GM20431 (cell line): ENCODE data around the gene RHOT1.
"Not testable (repeated sequence)": the region's sequence is repeated elsewhere in the genome, so short reads cannot be mapped to it uniquely, and the experiment has no call there.

Source experiments
- in situ Hi-C: fragments of 300-500 bp; cut with MseI, MboI; formaldehyde crosslinking; loops from one replicate; pipeline ENCODE4 v1.15.0; 2020; ENCODE audit warnings: low sequenced_read_pairs; ENCODE audit not compliant: unreplicated experiment

The RHOT1 gene

GRCh38 chr17:32211671-32212070 lies 69.4 kb downstream of the RHOT1 start:
- in situ Hi-C loops, result no loop called here

DNA sequence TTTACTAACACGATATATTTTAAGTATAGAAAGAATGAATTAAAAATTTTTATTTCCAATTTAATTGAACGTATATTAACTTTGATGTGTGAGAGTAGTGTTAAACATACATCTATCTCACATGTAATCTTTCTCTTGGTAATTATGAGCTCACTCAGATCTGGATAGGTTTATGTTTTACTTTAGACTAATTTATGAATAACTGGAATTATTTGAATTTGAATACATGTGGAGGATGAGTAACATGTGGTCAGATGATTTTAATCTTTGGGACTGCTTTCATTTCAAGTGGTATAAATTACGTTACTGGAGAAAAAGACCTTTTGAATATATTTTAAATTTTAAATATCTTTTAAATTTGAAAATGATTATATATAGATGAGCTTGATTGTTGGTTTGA lies 73.4 kb downstream of the RHOT1 start:
- in situ Hi-C loops, result no loop called here

DNA sequence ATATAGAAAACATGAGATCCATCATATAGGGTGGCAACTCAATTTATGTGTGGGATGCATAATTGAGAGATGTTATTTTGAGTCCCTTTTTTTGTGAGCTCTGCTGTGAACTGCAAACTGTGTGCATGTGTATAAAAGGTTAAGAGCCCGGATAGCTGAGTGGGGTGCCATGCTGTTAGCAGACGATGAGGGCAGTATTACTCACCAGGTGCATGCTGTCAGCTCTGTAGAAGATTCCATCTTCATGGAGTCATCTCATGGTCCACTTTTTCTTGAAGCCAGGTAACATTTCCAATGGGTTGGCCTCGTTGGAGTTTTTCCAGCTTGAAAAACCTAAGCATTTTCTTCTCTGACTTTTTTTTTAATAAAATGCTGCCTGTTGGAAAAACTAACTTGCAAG lies 80.3 kb downstream of the RHOT1 start:
- in situ Hi-C loops, result no loop called here

GRCh38 chr17:32223703-32224102 lies 81.4 kb downstream of the RHOT1 start:
- in situ Hi-C loops, result no loop called here

GRCh38 chr17:32226886-32227285 lies 84.6 kb downstream of the RHOT1 start:
- in situ Hi-C loops, result no loop called here

- in situ Hi-C loops, result no loop called here
Observed at GRCh38 chr17:32227910-32228309, 85.6 kb downstream of the RHOT1 start.

GRCh38 chr17:32235588-32235987 lies 93.3 kb downstream of the RHOT1 start:
- in situ Hi-C loops, result no loop called here

GRCh38 chr17:32239456-32239855 lies 97.2 kb downstream of the RHOT1 start:
- in situ Hi-C loops, result no loop called here

DNA sequence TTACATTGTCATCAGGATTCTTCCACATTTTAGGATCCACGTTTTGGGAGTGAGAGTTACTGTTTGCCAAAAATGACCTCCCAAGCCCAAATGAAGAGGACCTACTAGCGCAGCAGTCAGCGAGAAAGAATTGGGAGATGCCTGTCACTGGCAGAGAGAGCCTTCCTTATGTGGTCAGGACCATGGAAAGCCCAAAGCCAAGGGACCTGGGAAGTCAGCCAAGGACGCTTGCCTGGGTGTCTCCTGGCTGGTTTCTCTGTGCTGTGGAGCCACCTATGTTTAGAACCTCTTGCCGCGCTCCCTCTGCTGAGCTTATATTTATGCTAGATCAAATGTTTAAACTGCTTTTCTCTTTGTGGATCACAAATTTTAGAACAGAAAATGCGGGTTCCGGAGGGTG lies 98.4 kb downstream of the RHOT1 start:
- in situ Hi-C loops, result loop anchor here (10.0 kb wide), 1 partner anchor 84 kb away; no protein-coding TSS in a partner anchor

DNA sequence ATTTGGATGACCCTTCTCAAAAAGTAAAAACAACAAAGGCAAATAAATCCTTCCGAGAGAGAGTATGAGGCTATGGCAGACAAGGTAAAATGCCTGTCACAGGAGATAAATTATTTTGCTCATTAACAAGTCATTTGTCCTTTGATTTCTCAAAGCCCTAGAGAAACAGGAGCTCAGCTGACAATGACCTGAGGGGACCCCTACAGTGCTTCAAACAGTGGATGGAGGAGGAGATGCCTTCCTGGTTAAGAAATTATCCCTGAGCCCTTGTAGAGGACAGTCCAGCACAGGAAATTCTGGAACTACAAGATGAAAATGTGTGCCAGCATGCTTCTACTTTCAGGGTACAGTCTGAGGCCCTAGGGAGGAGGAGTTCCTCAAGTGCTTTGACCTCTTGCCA lies 99.3 kb downstream of the RHOT1 start:
- in situ Hi-C loops, result loop anchor here (10.0 kb wide), 1 partner anchor 83 kb away; no protein-coding TSS in a partner anchor

DNA sequence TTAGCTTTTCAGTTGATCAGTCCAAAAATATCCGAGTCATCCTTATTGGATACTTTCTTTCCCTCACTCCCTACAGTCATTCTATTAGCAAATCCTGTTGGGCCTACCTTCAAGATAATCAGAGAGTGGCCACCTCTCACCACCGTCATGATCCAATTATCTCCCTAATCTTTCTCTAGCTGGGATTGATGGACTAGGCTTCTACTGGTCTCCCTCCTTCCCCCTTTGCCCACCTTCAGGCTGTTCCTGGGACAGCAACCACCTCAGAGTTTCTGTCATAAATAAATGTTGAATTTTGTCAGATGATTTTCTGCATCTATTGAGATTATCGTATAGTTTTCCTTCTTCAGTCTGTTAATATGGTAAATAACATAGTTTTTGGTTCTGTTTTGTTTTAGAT lies 107.2 kb downstream of the RHOT1 start:
- in situ Hi-C loops, result loop anchor here (10.0 kb wide), 1 partner anchor 75 kb away; no protein-coding TSS in a partner anchor

DNA sequence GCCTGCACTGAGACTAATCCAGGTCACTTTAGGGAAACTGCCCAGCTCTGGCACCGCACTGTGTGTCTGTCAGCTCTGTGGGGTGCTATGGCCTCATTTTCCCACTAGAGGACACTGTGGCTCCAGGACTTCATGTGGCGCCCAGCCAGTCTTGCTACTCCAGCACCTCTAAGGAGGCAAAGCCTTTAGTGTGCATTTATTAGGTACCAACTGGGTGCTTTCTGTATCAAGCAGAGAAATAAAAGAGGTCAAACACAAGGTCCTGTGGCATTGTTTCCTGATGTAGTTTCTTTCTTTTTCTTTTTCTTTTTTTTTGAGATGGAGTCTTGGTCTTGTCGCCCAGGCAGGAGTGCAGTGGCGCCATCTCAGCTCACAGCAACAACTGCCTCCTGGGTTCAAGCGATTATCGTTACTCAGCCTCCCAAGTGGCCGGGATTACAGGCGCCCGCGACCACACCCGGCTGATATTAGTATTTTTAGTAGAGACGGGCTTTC lies 110.9 kb downstream of the RHOT1 start:
- in situ Hi-C loops, result no loop called here

DNA sequence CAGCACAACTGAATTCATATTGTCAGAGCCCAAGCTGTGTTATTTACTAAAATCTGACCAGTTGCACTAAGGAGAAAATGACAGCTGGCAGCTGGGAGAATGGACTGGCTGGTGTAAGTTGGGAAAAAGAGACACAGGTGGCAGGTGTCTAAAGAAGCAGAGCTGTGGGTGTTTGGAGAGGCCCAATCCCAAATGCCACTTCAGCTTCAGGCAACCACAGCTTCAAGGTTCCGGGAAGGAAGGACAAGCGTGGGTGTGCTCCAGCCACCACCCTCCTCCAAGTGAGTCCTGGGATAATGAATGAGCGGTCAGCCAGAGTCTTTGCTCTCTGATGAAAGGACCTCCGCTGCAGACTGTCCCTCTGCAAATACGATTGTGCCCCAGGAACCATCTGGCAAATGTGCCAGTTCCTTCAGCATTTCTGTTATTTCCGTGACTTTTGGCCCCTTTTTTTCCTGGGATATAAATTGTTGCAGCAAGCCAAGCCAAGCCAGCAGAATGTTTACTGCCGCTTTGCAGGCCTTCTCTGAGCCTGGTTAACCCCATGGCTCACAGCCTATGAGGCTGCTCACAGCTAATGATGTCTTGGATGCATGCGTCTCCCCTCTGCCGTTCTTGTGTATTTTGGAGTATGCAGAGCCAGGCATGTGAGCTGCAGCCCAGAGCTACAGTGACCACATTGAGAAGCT lies 113.9 kb downstream of the RHOT1 start:
- in situ Hi-C loops, result no loop called here

- in situ Hi-C loops, result no loop called here
Observed at GRCh38 chr17:32256701-32257019, 114.4 kb downstream of the RHOT1 start.

- in situ Hi-C loops, result no loop called here
Observed at GRCh38 chr17:32258383-32259140, 116.3 kb downstream of the RHOT1 start.

DNA sequence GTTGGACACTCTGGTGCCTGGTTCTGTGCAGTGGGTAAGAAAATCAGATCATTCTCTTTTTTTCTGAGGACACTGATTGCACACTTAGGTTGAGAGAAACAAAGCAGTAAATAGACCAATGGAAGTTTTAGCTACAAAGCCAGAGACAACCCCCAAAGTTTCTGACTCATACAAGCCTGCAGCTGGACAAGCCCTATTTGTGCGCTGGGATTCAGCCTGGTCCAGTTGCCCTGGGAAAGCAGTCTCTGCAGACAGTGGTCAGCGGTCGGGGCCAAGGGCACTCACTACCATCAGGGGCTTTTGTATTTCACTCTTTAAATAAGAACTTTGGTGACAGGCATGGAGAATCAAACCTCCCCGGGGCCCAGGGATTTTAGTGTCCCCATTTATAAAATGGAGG lies 117.3 kb downstream of the RHOT1 start:
- in situ Hi-C loops, result no loop called here

GRCh38 chr17:32261417-32261736 lies 119.1 kb downstream of the RHOT1 start:
- in situ Hi-C loops, result no loop called here

DNA sequence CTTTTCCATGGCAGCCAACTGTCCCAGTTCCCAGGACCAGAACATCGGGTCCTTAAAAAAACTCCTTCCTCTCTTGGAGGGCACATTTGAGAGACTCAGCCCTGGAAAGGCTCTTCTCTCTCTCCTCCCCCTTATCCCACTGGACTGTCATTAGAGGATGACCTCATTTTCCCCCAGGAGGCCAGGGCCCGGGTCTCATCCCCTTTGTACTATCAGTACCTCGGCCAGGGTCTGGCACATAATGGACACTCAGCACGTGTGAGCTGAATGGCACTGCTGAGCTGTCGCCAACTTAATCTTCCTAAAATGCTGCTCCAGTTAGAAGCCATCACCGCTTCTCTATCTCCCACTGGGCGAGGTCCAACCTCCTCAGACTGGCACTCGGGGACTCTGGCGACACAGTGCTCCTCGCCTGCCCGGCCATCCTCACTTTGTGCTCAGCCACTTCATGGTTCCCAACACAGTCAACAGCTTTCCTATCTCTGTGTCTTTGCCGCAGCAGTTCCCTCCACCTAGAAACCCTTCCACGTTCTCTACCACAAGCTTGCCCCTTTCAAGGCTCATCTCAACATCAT lies 119.7 kb downstream of the RHOT1 start:
- in situ Hi-C loops, result no loop called here

DNA sequence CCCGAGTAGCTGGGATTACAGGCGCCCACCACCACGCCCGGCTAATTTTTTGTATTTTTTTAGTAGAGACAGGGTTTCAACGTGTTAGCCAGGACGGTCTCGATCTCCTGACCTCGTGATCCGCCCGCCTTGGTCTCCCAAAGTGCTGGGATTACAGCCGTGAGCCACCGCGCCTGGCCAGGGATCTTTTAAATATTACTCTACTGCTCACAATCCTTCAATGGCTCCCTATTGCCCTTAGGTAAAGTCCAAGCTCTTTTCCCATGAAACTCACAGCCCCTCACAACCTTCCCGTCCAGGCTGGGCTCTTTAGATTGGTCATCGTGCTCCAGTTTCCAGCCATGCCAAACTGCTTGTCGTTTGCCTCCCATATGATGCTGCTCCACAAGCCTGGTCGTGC lies 121.2 kb downstream of the RHOT1 start:
- in situ Hi-C loops, result not testable (repeated sequence)

- in situ Hi-C loops, result no loop called here
Observed at GRCh38 chr17:32264140-32264799, 122.0 kb downstream of the RHOT1 start.

DNA sequence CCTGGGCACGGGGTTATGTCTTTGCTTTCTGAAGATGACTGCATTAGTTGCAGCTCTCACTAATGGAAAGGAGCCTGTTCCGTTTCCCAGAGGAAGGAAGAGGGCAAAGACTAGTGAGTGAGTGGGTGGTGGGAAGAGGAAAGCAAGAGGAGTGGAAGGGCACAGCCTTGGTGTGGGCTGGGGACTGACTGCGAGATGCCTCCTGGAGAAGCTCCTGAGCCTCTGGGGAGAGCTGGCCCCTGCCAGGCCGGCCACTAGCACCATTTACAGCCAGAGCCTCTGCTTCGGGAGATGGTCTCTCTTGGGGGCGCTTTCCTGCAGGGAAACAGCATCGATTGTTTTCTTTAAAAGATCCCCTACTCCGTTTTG lies 122.5 kb downstream of the RHOT1 start:
- in situ Hi-C loops, result no loop called here
